GDM1 (cell line): ENCODE data around the gene GJB2.

Experiments
- DNase-seq: peaks from one replicate; lab custom pipeline; 2025; lab: John Stamatoyannopoulos, UW

The GJB2 gene

DNA sequence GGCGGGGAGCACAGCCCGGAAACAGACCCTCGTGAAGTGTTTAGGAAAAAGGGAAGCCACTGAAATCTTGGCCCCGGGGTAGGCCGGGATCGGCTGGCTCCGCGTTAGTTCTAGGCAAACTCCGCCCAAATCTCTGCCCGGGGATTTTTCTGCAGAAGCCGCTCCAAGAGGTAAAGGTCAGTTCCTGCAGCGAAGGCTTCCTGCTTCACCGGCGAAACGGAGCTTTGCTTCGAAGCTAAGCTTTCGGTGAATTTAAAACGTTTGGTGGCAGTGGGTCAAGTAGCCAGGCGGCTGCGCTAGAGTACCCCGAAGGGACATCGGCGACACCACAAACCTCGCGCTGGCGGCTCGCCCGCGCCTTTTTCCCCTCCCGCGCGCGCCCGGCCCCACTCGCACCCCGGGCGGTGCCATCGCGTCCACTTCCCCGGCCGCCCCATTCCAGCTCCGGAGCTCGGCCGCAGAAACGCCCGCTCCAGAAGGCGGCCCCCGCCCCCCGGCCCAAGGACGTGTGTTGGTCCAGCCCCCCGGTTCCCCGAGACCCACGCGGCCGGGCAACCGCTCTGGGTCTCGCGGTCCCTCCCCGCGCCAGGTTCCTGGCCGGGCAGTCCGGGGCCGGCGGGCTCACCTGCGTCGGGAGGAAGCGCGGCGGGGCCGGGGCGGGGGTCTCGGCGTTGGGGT lies 441 bp downstream of the GJB2 start:
- no peak for DNase-seq

DNA sequence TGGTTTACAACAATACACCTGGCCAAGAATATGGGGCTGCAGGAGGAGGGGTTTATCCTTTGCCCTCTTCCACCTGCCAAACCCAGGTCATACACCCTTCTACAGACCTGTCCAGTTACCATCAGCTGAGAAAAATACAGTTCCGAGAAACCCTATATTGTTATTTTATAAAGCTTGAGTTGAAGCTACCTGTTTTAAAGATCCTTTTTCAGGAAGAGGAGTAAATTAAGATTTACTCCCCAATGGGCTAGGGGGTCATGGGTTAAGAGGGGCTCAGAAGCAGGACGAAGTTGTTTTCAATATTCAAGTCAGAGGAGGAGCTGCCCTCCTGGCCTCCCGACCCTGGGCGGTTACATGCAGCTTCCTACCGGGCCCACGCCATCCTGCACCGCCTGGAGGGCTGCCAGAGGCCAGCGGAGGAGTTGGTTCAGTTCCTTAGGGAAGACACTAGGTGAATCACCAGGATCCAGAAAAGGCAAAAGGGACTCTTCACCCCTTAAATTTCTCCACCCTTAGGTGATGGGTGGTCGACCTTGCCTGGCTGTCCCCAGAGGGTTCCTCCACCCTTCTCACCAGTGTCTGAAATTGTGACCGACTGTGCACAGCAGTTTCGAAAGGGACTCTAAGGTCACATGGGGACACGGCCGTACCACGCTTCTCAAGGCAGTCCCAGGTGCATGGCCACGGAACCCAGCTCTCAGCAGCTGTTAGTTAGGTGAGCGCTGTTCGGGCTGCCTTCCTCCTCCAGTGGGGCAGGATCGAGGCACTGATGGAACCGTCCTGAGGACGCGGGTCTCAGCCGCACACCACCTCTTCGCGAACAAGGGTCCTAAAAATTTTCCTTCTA lies 1.2 kb downstream of the GJB2 start:
- DNase-seq, result no peak

DNA sequence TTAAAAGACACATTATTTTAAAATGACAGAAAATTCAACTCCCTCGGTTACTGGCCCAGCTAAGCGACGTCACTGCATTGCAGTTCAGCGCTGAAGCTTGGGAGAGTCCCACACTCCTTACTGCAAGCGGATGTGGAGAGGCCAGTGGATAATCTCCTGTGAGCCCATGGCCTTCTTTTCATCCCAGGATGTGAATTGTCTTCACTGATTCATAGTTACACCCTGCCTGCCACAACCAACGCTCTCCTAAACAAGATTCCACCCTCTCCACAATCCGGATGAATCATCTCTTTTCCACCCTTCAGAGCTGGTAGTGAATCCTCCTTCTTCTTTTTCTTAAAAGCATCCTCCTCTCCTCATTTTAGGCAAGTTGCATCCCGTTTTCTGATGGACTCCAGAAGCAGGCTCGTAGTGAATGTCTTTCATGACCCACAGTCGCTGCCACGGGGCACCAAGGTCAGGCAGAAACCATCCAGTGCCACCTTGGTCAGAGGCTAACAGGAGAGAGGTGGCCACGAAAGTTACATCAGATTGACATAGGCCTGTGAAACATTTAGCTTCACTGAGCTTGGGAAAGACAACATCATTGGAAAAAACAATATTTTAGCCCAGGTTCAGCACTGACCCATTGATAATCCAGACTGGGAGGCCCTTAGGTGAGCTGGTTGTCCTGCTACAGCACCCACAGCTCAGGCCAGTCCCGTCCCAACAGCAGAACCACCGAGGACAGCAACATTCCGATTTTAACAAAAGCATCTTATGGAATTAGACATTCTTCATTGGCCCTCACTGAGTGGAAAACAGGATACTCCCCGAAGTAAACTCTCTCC lies 2.0 kb downstream of the GJB2 start:
- DNase-seq, result no peak

DNA sequence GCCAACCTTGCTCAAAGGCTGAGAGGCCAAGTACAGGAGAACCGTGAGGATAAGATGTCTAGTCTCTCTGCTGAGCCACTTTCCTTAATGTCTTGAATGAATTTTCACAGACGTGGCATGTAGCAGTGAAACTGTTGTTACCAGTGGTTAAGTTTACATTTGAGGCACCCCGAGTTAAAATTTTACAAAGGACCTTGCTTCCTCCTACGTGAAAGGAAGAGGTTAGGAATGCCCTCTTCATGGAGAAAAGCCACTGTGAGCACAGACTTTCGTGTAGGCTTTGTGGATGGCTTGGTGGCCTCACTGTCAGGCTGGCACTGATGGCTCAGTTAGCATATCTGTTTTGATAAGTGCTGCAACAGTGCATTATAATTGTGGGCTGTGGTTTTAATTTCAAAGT lies 2.7 kb downstream of the GJB2 start:
- no peak for DNase-seq

DNA sequence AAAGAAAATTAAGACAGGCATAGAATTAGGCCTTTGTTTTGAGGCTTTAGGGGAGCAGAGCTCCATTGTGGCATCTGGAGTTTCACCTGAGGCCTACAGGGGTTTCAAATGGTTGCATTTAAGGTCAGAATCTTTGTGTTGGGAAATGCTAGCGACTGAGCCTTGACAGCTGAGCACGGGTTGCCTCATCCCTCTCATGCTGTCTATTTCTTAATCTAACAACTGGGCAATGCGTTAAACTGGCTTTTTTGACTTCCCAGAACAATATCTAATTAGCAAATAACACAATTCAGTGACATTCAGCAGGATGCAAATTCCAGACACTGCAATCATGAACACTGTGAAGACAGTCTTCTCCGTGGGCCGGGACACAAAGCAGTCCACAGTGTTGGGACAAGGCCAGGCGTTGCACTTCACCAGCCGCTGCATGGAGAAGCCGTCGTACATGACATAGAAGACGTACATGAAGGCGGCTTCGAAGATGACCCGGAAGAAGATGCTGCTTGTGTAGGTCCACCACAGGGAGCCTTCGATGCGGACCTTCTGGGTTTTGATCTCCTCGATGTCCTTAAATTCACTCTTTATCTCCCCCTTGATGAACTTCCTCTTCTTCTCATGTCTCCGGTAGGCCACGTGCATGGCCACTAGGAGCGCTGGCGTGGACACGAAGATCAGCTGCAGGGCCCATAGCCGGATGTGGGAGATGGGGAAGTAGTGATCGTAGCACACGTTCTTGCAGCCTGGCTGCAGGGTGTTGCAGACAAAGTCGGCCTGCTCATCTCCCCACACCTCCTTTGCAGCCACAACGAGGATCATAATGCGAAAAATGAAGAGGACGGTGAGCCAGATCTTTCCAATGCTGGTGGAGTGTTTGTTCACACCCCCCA lies 3.8 kb downstream of the GJB2 start:
- no peak for DNase-seq

DNA sequence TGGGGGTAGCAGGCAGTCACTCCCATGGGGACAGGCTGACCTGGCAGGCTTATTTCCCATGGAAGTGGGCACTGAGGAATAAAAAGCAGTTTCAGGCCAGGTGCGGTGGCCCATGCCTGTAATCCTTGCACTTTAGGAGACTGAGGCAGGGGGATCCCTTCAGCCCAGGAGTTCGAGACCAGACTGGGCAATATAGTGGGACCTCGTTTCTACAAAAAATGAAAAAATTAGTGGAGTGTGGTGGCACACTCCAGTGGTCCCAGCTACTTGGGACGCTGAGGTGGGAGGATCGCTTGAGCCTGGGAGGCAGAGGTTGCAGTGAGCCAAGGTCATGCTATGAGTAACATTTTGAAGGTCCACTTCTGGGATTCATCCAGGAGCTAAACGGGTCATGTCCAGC lies 6.0 kb downstream of the GJB2 start:
- no peak for DNase-seq

DNA sequence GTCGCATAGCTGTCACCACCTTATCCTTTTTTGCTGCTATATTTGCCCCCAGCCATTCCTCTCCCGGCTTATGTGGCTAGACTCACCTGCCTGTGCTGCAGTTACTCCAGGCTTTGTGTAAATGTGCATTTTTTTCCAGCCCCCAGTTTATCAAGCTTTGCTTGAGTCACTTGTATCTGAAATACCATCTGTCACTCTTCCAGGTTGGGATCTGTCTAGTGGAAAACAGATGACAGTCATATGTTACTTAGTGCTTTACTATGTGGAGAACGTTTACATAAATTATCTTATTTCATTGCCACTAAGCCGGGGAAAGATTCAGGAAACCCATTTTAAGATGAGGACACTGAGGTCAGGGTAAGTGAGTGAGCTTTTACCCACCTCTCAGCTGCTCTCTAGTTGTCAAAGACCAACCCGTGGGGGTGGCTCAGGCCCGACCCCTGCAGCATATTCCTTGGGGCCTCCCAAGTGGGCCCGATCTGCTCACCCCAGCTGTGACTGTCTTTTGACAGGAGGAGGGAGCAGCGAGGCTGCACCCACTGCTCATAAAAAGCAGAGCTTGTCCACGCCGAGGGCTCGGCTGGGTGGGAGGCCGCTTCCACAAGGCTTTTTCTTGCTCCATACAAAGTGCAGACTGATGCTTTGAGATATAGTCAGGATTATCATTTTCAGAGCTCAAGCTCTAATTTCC lies 7.2 kb downstream of the GJB2 start:
- no peak for DNase-seq

DNA sequence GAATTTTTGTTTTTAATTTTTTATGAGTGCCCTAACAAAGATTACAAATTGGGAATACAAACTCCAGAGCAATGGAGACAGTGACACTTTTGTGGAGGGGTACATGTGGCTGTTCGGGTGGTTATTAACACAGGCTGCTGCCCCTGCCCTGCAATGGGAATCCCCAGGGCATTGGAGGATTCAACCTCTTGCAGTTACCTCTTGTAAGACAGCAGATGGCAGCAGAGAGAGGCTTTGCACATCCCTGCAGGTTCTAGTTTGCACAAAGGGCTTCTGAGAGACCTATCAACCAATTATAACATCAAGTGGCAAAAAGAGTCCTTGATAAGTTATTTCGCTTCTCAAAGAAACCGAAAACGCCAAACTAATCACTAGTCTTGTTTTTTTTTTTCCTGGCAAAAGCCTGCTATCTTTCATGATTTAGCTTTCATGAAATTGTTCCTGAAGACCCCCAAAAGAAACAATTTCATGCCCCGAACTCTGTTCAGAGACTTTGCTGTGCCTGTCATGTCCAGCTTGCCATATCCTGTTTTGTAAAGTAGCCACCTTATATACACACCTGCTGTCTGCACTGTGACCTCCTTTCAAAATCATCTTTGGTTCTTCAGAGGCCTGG lies 10.4 kb downstream of the GJB2 start:
- peak; percentile 73 for DNase-seq

DNA sequence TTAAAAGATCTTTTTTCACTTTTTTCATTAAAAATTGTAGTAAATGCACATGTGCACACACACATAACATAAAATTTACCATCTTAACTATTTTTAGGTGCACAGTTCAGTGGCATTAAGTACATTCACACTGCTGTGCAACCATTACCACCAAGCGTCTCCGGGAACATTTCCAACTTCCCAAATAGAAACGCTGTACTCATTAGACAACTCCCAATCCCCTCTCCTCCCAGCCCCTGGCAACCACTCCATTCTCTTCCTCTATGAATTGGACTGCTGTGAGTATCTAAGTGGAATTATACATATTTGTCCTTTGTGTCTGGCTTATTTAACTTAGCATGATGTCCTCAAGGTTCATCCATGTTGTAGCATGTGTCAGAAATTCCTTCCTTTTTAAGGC lies 11.6 kb downstream of the GJB2 start:
- no peak for DNase-seq

DNA sequence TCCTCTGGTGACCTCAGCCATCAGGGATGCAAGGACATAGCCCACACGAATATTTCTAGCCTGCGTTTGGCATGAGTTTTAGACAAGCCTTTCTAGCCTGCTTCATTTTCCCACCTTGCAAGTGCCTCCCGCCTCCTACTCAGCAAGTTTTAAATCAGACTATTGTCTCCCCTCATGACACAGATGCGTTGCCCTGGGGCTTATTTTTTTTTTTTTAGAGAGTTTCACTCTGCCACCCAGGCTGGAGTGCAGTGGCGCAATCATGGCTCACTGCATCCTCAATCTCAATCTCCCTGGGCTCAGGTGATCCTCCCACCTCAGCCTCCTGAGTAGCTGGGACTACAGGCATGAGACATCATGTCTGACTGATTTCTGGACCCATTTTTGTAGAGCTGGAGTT lies 14.6 kb downstream of the GJB2 start:
- DNase-seq, result no peak

DNA sequence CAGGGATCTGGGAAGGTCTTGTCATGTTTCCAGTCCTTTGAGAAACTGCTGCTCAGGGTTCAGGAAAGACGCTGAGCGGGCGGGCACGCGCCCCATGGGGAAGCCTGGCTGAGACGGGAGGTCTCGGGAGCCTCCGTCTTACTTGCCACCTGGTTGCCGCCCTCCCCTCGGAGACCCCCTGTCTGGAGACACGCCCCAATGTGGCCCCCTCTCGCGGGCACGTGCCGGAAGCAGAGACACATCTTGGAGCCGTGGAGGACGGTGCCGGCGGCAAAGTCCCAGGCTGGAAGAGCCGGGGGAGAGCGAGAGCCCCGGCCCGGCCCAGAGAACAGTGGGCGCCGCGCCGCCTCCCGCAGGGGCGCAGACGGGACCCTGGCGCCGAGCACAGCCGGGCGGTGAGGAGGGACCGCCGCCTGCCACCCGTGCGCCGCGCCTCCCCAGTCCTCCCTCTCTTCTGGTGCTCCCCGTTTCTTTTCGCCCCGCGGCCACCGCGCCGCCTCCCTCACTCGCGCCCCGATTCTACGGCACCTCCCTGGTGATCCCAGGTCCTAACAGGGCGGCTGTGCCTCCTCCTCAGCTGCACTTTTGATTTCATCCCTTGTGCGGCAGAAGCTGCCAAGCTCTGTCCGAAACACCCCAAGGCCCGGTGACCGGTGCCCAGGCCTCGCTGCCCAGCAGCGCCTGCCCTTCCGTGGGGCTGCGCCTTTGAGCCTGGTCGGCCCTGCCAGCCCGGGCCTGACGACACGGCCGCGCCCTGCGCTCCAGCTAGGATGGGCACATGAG lies 15.5 kb downstream of the GJB2 start:
- DNase-seq, result no peak

DNA sequence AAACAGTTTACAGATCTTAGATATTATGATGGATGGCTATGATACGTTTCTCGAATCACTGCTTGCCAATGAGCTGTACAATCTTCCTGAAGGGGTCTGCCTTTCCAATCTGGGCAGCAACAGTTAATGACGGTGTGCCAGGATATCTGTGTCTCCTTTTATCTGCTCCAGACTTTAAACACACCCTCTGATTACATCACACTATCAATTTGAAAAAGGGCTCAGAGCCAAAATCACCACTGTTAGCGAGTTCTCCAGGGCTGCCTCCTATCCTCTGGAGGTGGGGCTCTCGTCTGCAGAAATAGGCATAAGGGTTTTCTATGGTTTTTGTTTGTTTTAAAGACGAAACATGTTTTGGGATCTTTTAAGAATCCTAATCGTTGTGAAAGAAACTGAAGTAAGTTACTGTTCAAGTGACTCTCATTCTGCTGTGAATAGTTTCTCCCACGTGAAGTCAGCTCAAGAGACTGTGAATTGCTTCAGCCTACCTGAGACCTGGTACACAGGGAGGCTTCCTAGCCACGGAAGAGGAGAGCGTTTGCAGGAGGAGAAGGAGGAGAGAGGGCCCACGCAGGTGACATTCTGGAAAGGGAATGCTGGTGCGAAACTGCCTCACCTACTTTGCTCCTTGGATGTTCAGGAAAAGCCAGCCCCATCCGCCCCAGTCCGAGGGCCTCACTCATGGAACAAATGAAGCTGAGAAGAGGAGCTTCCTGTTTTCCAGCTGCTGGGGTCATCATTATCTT lies 16.7 kb downstream of the GJB2 start:
- no peak for DNase-seq

DNA sequence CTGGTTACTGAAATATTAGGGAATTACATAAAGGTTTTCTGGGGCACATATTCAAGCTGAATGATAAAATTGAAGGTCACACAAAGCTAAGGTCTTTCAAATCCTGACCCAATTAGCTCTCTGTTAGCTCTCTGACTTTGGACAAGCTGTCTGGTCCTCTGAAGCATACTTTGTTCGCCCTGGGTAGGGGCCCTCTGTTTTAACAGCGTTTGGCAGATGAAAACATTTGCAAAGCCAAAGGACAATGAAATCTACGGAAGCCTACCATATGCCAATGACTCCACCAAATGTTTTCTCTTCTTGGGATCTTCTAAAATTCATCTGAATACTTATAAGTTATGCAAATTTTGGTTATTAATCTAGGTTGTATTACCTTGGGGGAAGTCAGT lies 17.3 kb downstream of the GJB2 start:
- DNase-seq, result no peak

DNA sequence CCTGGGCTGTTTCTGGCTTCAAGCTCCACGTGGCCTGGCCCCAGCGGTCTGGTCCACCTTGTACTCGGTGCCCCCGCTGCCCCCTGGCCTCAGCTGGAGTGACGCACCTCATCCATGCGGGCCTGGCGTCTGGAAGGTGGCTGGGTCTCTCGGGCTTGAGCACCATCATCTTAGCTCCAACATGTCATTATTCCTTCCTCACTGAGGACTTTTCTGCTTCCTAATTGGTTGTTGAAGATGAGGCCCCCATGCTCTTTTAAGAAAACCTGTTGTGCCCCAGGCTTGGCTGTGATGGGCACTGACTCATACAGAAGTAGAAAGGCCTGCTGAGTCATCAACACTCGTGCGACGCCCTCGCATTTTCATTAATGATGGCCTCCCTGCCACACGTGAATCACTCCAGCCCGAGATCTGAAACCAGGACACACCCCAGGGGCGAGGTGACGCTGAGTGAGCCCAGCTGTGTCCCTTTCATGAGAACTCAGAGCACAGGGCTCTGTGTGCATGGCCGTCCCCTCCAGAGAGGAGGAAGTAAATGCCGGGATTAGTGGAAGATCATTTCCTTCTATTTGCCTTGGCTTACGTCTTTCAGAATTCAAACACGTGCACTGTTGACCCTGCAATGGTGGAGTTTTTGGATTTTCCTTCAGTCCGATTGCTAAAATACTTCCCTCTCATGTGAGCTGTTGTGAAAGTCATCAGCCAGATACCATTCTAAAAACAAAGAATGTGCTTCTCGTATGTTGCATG lies 17.9 kb downstream of the GJB2 start:
- DNase-seq, result peak; percentile 30

DNA sequence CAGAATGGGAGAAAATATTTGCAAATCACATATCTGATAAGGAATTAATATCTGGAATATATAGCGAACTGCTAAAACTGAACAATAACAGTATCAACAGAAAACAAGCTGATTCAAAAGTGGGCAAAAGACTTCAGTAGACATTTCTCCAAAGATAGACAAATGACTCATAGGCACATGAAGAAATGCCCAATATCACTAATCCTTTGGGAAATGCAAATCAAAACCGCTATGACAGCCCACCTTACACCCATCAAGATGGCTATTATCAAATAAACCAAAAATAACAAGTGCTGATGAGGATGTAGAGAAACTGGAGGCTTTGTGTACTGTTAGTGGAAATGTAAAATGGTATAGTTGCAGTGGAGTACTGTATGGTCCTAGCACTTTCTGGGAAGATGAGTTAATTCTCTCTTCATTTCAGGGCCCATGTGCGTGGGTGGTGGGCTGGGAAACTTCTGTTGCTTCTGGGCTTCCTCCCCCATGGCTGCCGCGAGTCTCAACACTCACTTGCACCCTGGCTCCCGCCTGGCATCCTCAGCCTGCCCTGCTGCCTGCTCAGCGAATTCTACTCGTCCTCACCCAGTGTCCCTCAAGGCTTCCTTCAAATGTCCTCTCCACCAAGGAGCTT lies 19.5 kb downstream of the GJB2 start:
- DNase-seq, result no peak

DNA sequence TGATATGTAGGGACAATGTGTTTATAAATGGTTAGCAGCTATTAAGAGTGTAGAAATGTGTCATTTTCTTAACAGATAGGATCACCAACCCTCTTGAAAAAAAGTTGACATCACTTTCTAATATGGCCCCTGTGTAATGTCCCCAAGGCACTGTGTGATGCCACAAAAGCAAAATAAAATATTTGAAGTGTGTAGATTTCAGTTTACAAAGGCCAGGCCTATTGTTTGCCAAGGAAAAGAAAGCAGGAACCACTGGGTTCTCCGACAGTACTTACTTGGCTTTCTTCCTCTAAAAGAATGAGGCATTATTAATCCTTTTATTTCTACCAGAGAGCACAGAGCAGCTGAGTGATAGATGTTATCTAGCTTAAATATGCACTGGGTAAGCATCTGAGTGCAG lies 21.4 kb downstream of the GJB2 start:
- DNase-seq, result no peak

DNA sequence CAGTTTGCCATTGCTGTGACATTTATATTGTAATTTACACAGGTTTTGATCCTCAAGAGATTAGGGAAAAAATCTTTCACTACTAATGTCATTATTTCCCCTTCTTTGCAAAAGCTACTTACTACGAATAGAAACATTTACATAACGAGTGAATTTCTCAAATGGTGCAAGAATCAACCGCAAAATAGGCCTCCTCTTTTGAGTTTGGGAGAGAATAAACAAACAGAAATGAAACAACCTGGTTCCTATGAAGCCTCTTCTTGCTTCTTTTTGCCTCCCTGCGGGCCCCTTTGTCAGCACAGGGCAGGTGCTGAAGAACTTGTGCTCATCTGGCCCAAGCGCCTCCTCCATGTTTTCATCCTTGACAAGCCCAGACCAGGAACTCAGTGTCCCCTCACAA lies 21.8 kb downstream of the GJB2 start:
- DNase-seq, result no peak

DNA sequence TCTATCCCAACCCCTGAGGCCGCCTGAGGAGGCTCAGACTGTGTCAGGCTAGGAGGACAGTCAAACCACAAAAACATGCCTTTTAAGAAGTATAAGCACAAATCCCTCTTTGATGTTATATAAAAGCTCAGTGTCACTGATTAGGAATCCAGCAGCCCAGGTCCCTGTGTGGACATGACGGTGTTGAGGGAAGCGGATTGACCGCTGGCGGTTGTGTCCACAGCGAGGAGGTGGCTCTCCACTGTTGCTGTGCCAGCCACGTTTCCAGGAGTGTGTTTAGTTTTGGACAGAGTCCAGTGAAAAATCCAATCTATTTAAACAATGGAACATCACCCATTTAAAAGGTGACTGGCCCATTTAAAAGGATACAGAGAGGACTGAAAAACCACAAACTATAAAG lies 24.3 kb downstream of the GJB2 start:
- DNase-seq, result no peak
